OCI-LY7 (cell line): ENCODE data around the gene HAL. TPM values are rescaled to one million over a fixed set of nuclear protein-coding genes. Genes with fewer than 3 reads are reported as not detected.

Source experiments
- BruUV-seq: library from RNA; stranded (reverse); fragments of 400-500 nt; replicated peaks from 2 replicates; lab custom pipeline; 2021; lab: Mats Ljungman, UMichigan
- CTCF ChIA-PET: fragments of 300-600 bp; sonication (Branson Sonifier 250); formaldehyde crosslinking; loops from one replicate; lab custom pipeline; 2022; ENCODE audit warnings: antibody characterized with exemption; ENCODE audit not compliant: unreplicated experiment; lab: Charles Lee
- POLR2A ChIA-PET: fragments of 300-600 bp; sonication (Branson Sonifier 250); formaldehyde crosslinking; loops from one replicate; lab custom pipeline; 2022; ENCODE audit warnings: antibody characterized with exemption; lab: Charles Lee
- DNase-seq: peaks from one replicate; pipeline ENCODE4 v3.0.0-alpha.2; 2015; ENCODE audit warnings: low spot score
- H2AFZ ChIP-seq: fragments of 200-600 bp; sonication (generic), shearing (Covaris generic); 2 replicates; pipeline ENCODE4 v1.6.1; 2014; ENCODE audit warnings: mild to moderate bottlenecking, antibody characterized with exemption, low read length, moderate library complexity
- H3K27ac ChIP-seq: fragments of 200-600 bp; sonication (generic); 2 replicates; pipeline ENCODE4 v1.5.1; 2014; ENCODE audit warnings: mixed run types, low read depth, mild to moderate bottlenecking, moderate library complexity, low read length, inconsistent platforms; ENCODE audit not compliant: poor library complexity, severe bottlenecking
- H3K36me3 ChIP-seq: fragments of 200-600 bp; sonication (generic); 2 replicates; pipeline ENCODE4 v1.6.1; 2014; ENCODE audit warnings: mild to moderate bottlenecking, antibody characterized with exemption, low read length, moderate library complexity, mixed read lengths; ENCODE audit not compliant: insufficient read depth
- H3K4me1 ChIP-seq: fragments of 200-600 bp; sonication (generic); 2 replicates; pipeline ENCODE4 v1.5.1; 2014; ENCODE audit warnings: mild to moderate bottlenecking, low read length; ENCODE audit not compliant: insufficient read depth, poor library complexity, severe bottlenecking
- H3K4me2 ChIP-seq: fragments of 200-600 bp; sonication (generic); 2 replicates; pipeline ENCODE4 v1.6.1; 2014; ENCODE audit warnings: mild to moderate bottlenecking, low read length
- H3K4me3 ChIP-seq: fragments of 200-600 bp; sonication (generic); 2 replicates; pipeline ENCODE4 v1.5.1; 2014; ENCODE audit warnings: mild to moderate bottlenecking, low read depth, low read length; ENCODE audit not compliant: poor library complexity, severe bottlenecking
- H3K79me2 ChIP-seq: fragments of 200-600 bp; sonication (generic); 2 replicates; pipeline ENCODE4 v1.6.1; 2016; ENCODE audit warnings: low read depth, mild to moderate bottlenecking, low read length, moderate library complexity, mixed read lengths; ENCODE audit not compliant: insufficient read depth
- H3K9me2 ChIP-seq: fragments of 200-600 bp; sonication (generic); 2 replicates; pipeline ENCODE4 v1.6.1; 2016; ENCODE audit warnings: mild to moderate bottlenecking, low read length, mixed read lengths; ENCODE audit not compliant: insufficient read depth
- H3K9me3 ChIP-seq: fragments of 200-600 bp; sonication (generic); 2 replicates; pipeline ENCODE4 v1.6.1; 2014; ENCODE audit warnings: mild to moderate bottlenecking, mixed run types, low read length, mixed read lengths
- H4K20me1 ChIP-seq: fragments of 200-600 bp; sonication (generic); 2 replicates; pipeline ENCODE4 v1.6.1; 2014; ENCODE audit warnings: mild to moderate bottlenecking, antibody characterized with exemption, low read length, moderate library complexity, mixed read lengths; ENCODE audit not compliant: insufficient read depth
- EZH2phosphoT487 ChIP-seq: fragments of 200-600 bp; sonication (generic); IDR thresholded peaks from 2 replicates; pipeline ENCODE4 v1.6.1; 2018; ENCODE audit warnings: low read depth, borderline replicate concordance, mild to moderate bottlenecking, mixed run types, antibody characterized with exemption, low read length, moderate library complexity, mixed read lengths
- intact Hi-C: fragments of 100-400 bp; cut with micrococcal nuclease; formaldehyde crosslinking; loops from one replicate; pipeline ENCODE4 v1.10.0; 2022; ENCODE audit not compliant: unreplicated experiment
- total RNA-seq, 2 experiments: library from RNA; depleted of rRNA in 1 of 2; stranded (reverse); fragments of >200 nt in 1 of 2; shearing (Covaris generic) in 1 of 2; gene quantifications; 2 replicates each; pipeline ENCODE4 v1.2.3, GENCODE V29; 2014 to 2022
- TF ChIP-seq, protein P1 (sequence below): fragments of 200-600 bp; sonication (generic); conservative IDR thresholded peaks from 2 replicates; pipeline ENCODE4 v1.5.1; 2014; ENCODE audit warnings: mild to moderate bottlenecking, antibody characterized with exemption, low read length, moderate library complexity, mixed read lengths

HAL gene
- total RNA-seq, 2 experiments from 2014 or later = 0.25 to 1.4 TPM

DNA sequence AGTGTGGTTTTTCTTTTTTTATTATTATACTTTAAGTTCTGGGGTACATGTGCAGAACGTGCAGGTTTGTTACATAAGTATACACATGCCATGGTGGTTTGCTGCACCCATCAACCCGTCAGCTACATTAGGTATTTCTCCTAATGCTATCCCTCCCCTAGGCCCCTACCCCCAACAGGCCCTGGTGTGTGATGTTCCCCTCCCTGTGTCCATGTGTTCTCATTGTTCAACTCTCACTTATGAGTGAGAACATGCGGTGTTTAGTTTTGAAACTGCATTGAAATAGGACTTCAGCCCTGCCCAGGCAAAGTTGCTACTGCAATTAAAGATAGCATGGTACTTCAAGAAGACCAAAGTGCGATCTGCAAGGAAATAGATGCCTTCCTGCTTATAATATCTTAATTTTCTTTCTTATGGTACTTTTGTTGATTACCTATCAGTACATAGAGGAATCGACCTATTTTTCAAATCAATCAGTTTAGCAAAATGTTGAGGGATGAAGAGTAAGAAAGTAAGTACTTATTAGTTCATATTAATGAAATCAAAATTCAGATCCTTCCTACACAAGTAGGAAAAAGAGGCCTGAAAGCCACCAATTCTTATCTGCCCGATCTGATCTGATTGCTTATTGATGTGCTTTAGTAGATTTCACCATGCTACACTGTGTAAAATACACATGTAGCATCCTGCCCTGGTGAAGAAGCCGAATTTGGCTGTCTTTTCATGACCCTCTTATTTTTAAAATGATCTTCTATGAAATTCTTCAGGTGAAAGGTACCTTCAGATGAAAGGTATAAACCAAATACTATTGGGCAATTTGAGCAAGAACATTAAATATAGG lies 37.6 kb upstream of the HAL start:
- CTCF ChIA-PET = no interaction called here
- peak overlapping the region; percentile 92 for H3K4me2 ChIP-seq
- intact Hi-C loops = loop anchor here (2.0 to 10.0 kb wide), 2 partner anchors 13 to 371 kb away; partner anchors contain the start of gene CDK17

DNA sequence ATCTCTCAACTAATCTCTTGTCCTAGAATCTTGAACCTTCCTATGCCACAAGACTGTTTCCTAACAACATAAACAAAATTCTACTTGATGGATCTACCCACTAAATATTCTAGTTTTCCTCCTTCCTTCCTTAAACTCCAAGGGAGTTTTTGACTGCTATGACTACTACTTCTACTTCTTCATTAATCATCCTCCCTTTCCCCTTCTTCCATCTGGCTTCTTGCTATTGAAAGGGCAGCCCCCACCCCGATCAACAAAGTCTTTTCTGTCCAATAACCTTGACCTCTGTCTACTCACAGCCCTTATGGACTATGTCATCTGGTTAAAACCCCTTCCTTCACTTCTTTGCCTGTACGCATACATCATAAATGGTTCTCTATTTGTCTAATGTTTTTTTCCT lies 33.7 kb upstream of the HAL start:
- Histone ChIP-seq H3K4me2 (no peak overlapping the region), H3K4me3 (no peak overlapping the region), H3K27ac (no peak overlapping the region), H4K20me1 (no peaks in the 10 kb centered on the region), H3K9me3 (no peaks in the 10 kb centered on the region), H3K9me2 (no peaks in the 10 kb centered on the region), H2AFZ (no peak overlapping the region), H3K36me3 (peaks cover 42% of the 10 kb centered on the region), H3K79me2 (peaks cover 49% of the 10 kb centered on the region), H3K4me1 (peaks cover 14% of the 10 kb centered on the region)
- BruUV-seq = no TSS peak
- POLR2A ChIA-PET = no interaction called here
- no peak for TF ChIP-seq EZH2phosphoT487
- TF ChIP-seq, protein P1, sequence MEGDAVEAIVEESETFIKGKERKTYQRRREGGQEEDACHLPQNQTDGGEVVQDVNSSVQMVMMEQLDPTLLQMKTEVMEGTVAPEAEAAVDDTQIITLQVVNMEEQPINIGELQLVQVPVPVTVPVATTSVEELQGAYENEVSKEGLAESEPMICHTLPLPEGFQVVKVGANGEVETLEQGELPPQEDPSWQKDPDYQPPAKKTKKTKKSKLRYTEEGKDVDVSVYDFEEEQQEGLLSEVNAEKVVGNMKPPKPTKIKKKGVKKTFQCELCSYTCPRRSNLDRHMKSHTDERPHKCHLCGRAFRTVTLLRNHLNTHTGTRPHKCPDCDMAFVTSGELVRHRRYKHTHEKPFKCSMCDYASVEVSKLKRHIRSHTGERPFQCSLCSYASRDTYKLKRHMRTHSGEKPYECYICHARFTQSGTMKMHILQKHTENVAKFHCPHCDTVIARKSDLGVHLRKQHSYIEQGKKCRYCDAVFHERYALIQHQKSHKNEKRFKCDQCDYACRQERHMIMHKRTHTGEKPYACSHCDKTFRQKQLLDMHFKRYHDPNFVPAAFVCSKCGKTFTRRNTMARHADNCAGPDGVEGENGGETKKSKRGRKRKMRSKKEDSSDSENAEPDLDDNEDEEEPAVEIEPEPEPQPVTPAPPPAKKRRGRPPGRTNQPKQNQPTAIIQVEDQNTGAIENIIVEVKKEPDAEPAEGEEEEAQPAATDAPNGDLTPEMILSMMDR = no peak
- CTCF ChIA-PET = no interaction called here
- no peak for DNase-seq
- intact Hi-C loops = loop anchor here (10.0 kb wide), 1 partner anchor 375 kb away; the partner anchor contains the start of gene CDK17

More for the DNA sequence above, 37.6 kb upstream of the HAL start:
- Histone ChIP-seq H3K9me2 (no peaks in the 10 kb centered on the region), H2AFZ (no peak overlapping the region), H3K4me3 (peak overlapping the region; percentile 94), H3K36me3 (0 out of 2 replicates have a peak, but pooled peaks cover 4% of the 10 kb centered on the region), H3K27ac (no peak overlapping the region), H3K4me1 (peaks cover 22% of the 10 kb centered on the region), H3K9me3 (no peaks in the 10 kb centered on the region), H3K79me2 (peaks cover 54% of the 10 kb centered on the region), H4K20me1 (no peaks in the 10 kb centered on the region)
- BruUV-seq = TSS peak; percentile 63
- TF ChIP-seq EZH2phosphoT487 = no peak
- TF ChIP-seq, protein P1 = no peak
- POLR2A ChIA-PET = interaction anchor here (0.6 to 3.4 kb wide), 7 partner anchors 12 to 501 kb away, joined by 3 to 35 read pairs (median 3); partner anchors contain the start of genes AMDHD1 and CCDC38
- peak; percentile 19 for DNase-seq
